PC-3 (cell line): ENCODE results near the gene CRYGA.

Experiments
- CTCF ChIP-seq: fragments of 300-600 bp; sonication (generic); conservative IDR thresholded peaks from 2 replicates; pipeline ENCODE4 v1.5.1; 2017; ENCODE audit warnings: antibody characterized with exemption, low read depth, mild to moderate bottlenecking, low read length
- EZH2 ChIP-seq: fragments of 300-600 bp; sonication (generic); IDR thresholded peaks from one replicate; pipeline ENCODE4 v1.6.1; 2017; ENCODE audit warnings: antibody characterized with exemption, mild to moderate bottlenecking, low read length; ENCODE audit not compliant: unreplicated experiment
- EZH2phosphoT487 ChIP-seq: fragments of 300-600 bp; sonication (generic); IDR thresholded peaks from 2 replicates; pipeline ENCODE4 v1.6.1; 2018; ENCODE audit warnings: mild to moderate bottlenecking, antibody characterized with exemption, low read length, borderline replicate concordance

- TF ChIP-seq CTCF = no peak
- no peak for TF ChIP-seq EZH2phosphoT487
- no peak for TF ChIP-seq EZH2
Observed at GRCh38 chr2:208189069-208189809, 25.9 kb upstream of the CRYGA start.
